MM.1S (cell line): ENCODE data around the gene KRT74.

Experiments used
- CTCF ChIP-seq: fragments of 300-600 bp; sonication (generic); IDR thresholded peaks from 2 replicates; pipeline ENCODE4 v1.5.1; 2016; ENCODE audit warnings: antibody characterized with exemption, low read length, mixed read lengths
- EZH2 ChIP-seq: fragments of 300-600 bp; sonication (generic); optimal IDR thresholded peaks from 2 replicates; pipeline ENCODE3; 2017; ENCODE audit warnings: low read depth, mild to moderate bottlenecking, antibody characterized with exemption, low read length, mixed read lengths

DNA sequence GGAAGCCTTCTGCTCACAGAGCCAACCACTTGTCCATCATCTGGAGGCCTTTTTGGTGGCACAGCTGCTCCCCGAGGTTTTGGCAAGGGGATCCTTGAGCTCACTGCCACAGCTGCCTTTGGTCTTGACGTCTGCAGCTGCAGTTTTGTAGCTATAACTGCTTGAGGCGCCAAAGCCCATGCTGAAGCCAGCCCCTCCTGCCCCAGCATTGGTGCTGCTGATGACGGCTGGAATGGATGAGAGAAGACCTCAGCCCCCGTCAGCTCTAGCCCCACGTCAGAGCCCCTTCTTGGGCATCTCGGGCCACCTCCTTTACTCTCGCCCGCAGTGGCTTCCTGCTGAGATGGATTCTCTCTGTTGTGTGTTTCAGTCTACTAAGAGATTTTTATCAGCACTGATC, 12.3 kb upstream of the KRT74 start:
- TF ChIP-seq CTCF (no peak), EZH2 (no peak)
